HAP-1 (cell line): ENCODE measurements around the gene CCDC107.

Source experiments
- DNase-seq, 2 experiments: peaks; one replicate each; pipeline ENCODE4 v3.0.0-alpha.2; 2016 to 2020; ENCODE audit warnings: low spot score in 2 of 2
- H3K27me3 ChIP-seq: fragments of 250-450 bp; sonication (Bioruptor Pico); 2 replicates; pipeline ENCODE4 v1.5.1; 2020; ENCODE audit warnings: low read depth, mild to moderate bottlenecking, moderate library complexity
- H3K36me3 ChIP-seq: fragments of 250-450 bp; sonication (Bioruptor Pico); replicated peaks from 2 replicates; pipeline ENCODE4 v1.5.1; 2020; ENCODE audit warnings: mild to moderate bottlenecking
- H3K4me1 ChIP-seq: fragments of 250-450 bp; sonication (Bioruptor Pico); 2 replicates; pipeline ENCODE4 v1.5.1; 2020; ENCODE audit warnings: mild to moderate bottlenecking
- H3K4me3 ChIP-seq: fragments of 250-450 bp; sonication (Bioruptor Pico); 2 replicates; pipeline ENCODE4 v1.5.1; 2020; ENCODE audit warnings: mild to moderate bottlenecking, moderate library complexity
- H3K9me3 ChIP-seq: fragments of 250-450 bp; sonication (Bioruptor Pico); 2 replicates; pipeline ENCODE4 v1.5.1; 2020; ENCODE audit warnings: mild to moderate bottlenecking, moderate library complexity
- in situ Hi-C: fragments of 300-500 bp; cut with MboI; formaldehyde crosslinking; loops from 3 replicates; pipeline ENCODE4 v1.14.3; 2020; ENCODE audit warnings: low sequenced_read_pairs, inconsistent platforms, mixed read lengths

The CCDC107 gene

DNA sequence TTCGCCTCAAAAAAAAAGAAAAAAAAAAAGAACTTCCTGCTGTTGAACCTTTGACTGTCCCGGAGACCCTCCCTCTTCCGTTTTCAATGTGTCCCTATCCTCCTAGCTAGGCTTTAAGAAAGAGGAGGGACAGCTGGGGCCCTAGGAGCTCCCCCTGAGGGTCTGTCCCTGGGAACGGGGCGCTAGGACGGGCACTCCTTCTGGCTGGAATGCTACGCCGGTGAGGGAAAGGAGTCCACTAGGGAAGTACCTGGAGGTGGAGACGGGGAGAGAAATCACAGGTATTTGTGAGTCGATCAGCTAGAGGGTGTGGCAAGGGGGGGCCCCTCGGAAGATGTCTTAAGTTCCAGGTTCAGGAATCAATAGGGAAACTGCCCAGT lies 11.9 kb upstream of the CCDC107 start:
- H3K36me3 ChIP-seq, result no peaks in the 10 kb centered on the region
- no peak for DNase-seq
- in situ Hi-C loops, result no loop called here
- no peaks in the 10 kb centered on the region for H3K27me3 ChIP-seq
- peaks cover 9% of the 10 kb centered on the region for H3K4me1 ChIP-seq
- no peaks in the 10 kb centered on the region for H3K9me3 ChIP-seq
- H3K4me3 ChIP-seq, result peak overlapping the region; percentile 57

DNA sequence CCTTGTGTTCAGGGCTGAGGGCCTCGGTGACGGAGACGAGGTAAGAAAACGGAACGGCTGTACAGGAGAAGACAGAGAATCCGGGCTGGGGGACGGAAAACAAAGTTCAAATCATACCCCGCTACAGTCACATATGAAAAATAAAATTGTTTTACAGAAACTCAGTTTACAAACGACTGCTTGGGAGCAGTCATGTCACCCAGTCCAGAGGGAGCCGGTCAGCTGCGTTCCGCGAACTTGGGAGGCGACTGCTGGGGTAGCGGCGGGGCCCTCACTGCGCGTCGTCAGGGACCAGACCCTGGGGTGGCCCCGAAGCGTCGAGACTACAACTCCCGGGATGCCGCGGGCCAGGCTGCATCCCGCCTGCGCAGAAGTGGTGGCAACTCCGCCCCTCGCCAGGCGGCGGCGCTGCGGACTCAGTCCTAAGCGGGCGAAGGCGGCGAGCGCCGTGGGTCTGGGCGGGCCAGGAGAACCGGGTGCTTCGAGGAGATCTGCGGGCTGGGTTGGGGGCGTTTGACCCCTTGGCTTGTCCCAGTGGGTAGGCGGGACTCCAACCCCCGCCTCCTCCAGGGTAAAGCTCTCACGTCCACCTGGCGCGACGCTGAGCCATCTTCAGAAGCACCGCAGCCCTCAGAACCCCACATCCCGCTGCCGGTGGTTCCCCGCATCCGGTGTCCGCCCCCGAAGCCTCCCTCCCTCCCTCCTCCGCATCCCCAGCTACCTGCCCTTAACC lies 11.4 kb upstream of the CCDC107 start:
- Histone ChIP-seq H3K36me3 (no peaks in the 10 kb centered on the region), H3K4me3 (peak overlapping the region; percentile 57), H3K9me3 (no peaks in the 10 kb centered on the region), H3K4me1 (peaks cover 9% of the 10 kb centered on the region), H3K27me3 (no peaks in the 10 kb centered on the region)
- in situ Hi-C loops, result no loop called here
- peak; percentile 89 to 95 for DNase-seq

DNA sequence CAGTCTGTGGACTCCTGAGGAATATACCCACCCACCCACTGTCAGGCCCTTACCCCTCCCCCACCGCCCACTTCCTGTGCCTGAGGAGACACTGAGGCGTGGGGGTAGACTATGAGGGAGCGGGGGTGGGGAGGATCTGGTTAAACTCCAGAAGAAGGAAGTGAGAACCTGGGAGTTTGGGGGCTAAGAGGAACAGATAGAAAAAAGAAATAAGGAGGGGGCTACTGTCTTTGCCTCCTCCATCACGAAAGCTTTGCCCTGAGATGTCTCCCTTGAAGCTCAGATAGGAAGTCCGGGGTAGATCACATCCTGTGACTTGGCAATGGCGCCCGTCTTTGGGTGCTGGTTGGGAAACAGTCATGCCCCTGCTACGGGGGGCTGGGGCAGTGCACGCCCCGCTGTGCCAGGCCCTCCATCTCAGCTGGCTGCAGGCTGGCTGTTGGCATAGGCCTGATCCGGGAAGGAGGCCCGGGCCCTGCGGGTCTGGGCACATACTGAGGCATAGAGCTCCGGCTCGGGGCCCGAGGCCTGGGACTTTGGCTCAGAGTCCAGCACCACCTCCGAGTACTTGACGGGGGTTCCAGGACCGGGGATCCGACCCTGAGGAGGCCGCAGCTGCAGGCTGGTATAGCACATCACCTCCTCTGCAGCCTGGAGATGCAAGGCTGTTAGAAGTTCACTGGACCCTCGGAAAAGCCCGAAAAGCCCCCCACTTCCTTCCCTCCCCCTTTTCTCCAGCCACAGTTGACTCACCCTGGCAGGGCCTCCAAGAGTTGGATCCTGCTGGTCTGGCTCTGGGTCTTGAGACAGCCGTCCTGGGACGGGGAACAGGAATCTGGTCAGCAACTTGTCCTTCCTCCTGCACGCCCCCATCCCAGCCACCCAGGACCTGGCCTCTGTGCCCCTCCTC lies 8.4 kb upstream of the CCDC107 start:
- no peak for DNase-seq
- in situ Hi-C loops, result no loop called here
- no peaks in the 10 kb centered on the region for H3K9me3 ChIP-seq
- no peaks in the 10 kb centered on the region for H3K36me3 ChIP-seq
- H3K27me3 ChIP-seq, result no peaks in the 10 kb centered on the region
- H3K4me3 ChIP-seq, result no peak overlapping the region
- H3K4me1 ChIP-seq, result peaks cover 9% of the 10 kb centered on the region

DNA sequence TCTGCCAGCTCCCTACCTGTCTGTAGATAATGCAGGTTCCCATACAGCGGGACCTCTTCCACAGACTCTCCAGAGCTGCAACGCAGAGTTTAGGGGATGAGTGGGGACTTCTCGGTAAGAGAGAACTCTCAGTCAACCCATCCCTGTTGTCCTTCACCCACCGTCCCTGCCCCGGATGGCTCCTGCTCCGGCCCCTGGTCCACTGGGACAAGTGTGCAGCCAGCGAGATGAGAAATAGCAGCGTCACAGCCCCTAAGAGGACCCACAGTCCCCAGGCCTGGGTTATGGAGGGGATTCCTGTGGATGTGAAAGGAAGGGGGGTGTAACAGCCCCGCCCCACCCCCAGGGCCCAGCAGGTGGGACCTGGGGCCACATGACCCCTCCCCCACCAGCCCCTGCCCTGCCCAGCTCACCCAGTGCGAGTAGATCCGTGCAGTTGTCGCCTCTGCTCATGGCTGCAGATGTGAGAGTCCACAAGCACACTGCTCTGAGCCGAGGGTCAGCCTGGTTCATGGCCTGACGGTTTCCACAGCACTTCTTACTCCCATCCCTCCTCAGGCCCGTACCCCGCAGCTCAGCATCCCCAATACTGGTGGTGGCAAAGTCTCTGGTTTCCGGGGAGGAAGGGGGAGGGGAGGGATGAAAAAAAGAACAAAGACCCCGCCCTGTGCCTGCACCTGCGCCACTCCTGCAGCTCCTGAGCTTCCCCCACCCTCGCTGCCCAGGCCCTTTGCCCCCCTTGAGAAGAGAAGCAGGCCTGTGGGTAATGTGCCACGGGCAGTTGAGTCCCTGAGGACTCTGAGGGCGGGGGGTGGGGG lies 7.5 kb upstream of the CCDC107 start, which contains the start of gene SIT1:
Gene SIT1, minus strand, starts transcription at position 591 of the 818 bp plus-strand sequence. Its CDS starts 78 bp downstream, at position 513.
- Histone ChIP-seq H3K4me1 (peaks cover 7% of the 10 kb centered on the region), H3K36me3 (no peaks in the 10 kb centered on the region), H3K9me3 (no peaks in the 10 kb centered on the region), H3K4me3 (no peak within 1 kb of the TSS), H3K27me3 (no peaks in the 10 kb centered on the region)
- DNase-seq, result no peak
- in situ Hi-C loops, result no loop called here

DNA sequence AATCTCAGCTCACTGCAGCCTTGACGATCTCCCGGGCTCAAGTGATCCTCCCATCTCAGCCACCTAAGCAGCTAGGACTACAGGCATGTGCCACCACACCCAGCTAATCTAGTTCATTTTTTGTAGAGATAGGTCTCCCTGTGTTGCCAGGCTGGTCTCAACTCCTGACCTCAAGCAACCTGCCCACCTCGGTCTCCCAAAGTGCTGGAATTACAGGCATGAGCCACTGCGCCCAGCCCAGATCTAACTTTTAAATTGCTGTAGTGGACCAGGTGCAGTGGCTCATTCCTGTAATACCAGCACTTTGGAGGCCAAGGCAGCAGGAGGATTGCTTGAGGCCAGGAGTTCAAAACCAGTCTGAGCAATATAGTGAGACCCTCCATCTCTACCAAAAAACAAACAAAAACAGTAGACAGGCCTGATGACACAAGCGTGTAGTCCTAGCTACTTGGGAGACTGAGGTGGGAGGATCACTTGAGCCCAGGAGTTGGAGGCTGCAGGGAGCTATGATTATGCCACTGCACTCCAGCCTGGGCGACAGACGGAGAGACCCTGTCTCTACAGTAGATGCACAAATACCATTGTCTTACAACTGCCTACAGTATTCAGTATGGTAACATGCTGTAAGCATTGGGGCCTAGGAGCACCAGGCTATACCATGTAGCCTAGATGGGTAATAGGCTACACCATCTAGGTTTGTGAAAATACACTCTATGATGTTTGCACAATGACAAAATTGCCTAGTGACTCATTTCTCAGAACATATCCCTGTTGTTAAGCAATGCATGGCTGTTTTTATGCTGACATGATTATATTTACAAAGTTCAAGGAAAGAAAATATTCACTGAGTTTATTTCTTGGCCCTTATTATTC lies 5.9 kb upstream of the CCDC107 start:
- H3K27me3 ChIP-seq, result no peaks in the 10 kb centered on the region
- no peaks in the 10 kb centered on the region for H3K9me3 ChIP-seq
- H3K36me3 ChIP-seq, result no peaks in the 10 kb centered on the region
- DNase-seq, result no peak
- H3K4me3 ChIP-seq, result no peak overlapping the region
- peaks cover 5% of the 10 kb centered on the region; the same call in 1 of the 2 replicates for H3K4me1 ChIP-seq
- in situ Hi-C loops, result no loop called here

DNA sequence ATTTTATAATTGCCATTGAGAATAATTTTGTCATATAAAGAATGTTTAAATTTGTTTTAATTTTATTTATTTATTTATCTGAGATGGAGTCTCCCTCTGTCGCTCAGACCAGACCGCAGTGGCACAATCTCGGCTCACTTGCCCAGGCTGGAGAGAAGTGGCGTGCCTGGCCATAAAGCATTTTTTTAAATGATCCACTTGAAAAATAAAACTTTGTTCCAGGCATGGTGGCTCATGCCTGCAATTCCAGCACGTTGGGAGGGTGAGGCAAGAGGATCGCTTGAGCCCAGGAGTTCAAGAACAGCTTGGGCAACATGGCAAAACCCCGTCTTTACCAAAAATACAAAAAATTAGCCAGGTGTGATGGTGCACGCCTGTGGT lies 5.3 kb upstream of the CCDC107 start:
- no peaks in the 10 kb centered on the region for H3K36me3 ChIP-seq
- H3K4me1 ChIP-seq, result peaks cover 7% of the 10 kb centered on the region; the same call in 1 of the 2 replicates
- in situ Hi-C loops, result no loop called here
- H3K4me3 ChIP-seq, result no peak overlapping the region
- DNase-seq, result no peak
- H3K27me3 ChIP-seq, result no peaks in the 10 kb centered on the region
- no peaks in the 10 kb centered on the region for H3K9me3 ChIP-seq

DNA sequence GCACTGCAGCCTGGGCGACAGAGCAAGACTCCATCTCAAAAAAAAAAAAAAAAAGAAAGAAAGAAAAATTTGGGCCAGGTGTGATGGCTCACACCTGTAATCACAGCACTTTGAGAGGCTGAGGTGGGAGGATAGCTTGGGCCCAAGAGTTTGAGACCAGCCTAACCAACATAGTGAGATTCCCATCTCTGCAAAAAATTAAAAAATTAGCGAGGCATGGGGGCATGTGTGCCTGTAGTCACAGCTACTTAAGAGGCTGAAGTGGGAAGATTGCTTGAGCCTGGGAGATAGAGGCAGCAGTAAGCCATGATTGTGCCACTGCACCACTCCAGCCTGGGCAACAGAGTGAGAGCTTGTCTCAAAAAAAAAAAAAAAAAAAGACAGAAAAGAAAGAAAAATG lies 4.5 kb upstream of the CCDC107 start:
- Histone ChIP-seq H3K4me3 (no peak overlapping the region), H3K36me3 (no peaks in the 10 kb centered on the region), H3K9me3 (no peaks in the 10 kb centered on the region), H3K27me3 (no peaks in the 10 kb centered on the region), H3K4me1 (peaks cover 7% of the 10 kb centered on the region)
- in situ Hi-C loops, result no loop called here
- no peak for DNase-seq

DNA sequence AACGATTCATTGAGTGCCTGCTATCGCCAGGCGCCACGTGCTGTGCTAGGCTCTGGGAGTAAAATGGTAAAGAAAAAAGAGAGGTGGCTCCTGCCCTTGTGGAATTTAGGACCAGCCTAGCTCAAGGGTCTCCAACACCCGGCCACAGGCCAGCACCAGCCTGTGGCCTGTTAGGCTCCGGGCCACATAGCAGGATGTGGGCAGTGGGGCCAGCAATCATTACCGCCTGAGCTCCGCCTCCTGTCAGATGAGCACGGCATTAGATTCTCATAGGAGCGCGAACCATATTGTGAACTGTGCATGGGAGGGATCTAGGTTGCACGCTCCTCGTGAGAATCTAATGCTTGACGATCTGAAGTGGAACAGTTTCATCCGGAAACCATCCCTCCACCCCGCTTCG lies 1.7 kb upstream of the CCDC107 start:
- Histone ChIP-seq H3K27me3 (no peaks in the 10 kb centered on the region), H3K36me3 (peaks cover 14% of the 10 kb centered on the region), H3K4me1 (peaks cover 10% of the 10 kb centered on the region), H3K4me3 (no peak overlapping the region), H3K9me3 (no peaks in the 10 kb centered on the region)
- in situ Hi-C loops, result no loop called here
- no peak for DNase-seq

DNA sequence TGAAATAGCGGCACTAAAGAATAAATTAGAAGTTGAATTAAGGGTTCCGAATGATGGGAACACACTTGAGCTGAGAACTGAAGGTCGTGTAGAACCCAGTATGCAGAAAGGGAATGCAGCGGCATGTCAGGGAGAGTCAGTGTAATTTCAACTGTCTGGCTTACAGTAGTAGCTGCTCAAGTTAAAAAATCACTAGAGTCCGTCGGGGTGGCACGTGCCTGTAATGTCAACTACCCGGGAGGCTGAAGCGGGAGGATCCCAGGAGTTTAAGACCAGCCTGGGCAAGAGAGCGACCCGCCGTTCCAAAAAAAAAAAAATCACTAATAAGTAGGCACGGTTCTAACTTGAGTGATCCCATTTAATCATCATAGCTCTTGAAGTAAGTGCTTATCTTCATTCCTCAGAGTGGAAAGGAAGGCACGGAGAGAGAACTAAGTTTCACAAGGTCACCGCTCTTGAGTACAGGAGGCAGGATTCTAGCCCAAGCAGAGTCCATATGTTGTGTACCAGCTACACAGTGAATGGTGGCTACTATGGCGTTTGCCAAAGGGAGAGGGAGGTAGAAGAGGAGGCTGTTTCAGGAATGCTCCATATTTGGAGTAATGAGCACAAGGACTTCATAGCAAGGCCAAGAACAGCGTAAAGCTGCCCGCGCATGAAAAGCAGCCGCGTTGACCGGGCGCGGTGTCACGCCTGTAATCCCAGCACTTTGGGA lies 1.1 kb upstream of the CCDC107 start:
- DNase-seq, result peak in 1 of 2 experiments; percentile 7
- Histone ChIP-seq H3K27me3 (no peaks in the 10 kb centered on the region), H3K4me3 (peak overlapping the region; percentile 28), H3K9me3 (no peaks in the 10 kb centered on the region), H3K4me1 (peaks cover 10% of the 10 kb centered on the region), H3K36me3 (peaks cover 20% of the 10 kb centered on the region)
- in situ Hi-C loops, result no loop called here

DNA sequence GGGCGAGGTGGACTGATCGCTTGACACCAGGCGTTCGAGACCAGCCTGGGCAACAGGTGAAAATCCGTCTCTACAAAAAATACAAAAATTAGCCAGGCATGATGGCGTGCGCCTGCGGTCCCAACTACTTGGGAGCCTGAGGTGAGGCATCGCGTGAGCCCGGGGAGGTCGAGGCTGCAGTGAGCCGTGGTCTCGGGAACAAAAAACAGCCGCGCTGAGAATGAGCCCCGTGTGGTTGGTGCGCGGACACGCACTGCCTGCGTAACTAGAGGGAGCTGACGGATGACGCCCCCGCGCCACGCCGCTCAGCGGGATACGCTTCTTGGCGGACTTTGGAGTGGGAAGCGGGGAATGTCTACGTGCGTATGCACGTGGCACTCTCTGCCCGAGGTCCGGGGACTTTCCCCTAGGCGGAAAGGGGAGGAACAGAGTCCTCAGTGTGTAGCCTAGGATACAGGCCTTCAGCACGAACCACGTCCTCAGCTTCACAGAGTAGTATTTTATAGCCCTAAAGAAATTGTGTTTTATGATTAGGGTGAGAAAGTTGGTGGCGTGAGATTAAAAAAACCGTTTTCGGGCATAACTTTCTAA lies 451 bp upstream of the CCDC107 start, which contains the start of gene RMRP:
Gene RMRP, minus strand, starts transcription at position 474 of the 591 bp plus-strand sequence.
- Histone ChIP-seq H3K36me3 (peaks cover 27% of the 10 kb centered on the region), H3K27me3 (no peaks in the 10 kb centered on the region), H3K4me3 (peak within 1 kb of the TSS; percentile 77), H3K9me3 (no peaks in the 10 kb centered on the region), H3K4me1 (peaks cover 10% of the 10 kb centered on the region)
- in situ Hi-C loops, result no loop called here
- DNase-seq, result peak; percentile 98 to 99

DNA sequence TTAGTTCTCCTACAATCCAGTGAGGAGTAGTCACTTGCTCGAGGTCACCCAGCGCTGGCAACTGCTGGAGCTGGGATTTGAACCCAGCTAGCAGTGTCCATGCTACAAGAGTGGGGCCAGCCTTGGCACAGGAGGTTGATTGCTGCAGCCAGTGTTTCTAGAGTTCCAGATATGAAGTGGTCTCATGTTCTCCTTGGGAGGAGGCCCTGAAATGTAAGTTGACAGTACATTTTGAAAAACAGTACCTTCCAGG lies 802 bp downstream of the CCDC107 start:
- Histone ChIP-seq H3K9me3 (no peaks in the 10 kb centered on the region), H3K27me3 (no peaks in the 10 kb centered on the region), H3K4me1 (peaks cover 17% of the 10 kb centered on the region), H3K4me3 (peak overlapping the region; percentile 77), H3K36me3 (peaks cover 39% of the 10 kb centered on the region)
- DNase-seq, result peak in 1 of 2 experiments; percentile 38
- in situ Hi-C loops, result no loop called here

DNA sequence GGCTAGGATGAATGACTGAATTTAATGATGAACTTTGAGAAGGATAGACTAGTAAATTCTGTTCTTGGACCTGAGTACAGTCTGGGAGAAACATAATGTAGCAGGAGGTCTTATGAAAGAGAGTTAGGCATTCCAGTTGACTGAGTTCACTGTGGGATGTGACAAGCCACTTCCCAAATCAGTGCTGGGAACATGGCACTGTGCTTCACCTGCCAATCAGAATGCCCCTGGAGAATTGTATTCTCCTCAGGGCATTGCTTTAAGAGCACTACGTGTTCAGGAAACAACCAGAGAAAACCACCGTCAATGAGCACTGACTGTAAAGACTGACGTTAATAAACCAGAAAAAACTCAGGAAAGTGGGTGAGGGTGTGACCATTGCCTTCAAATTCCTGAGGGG lies 1.2 kb downstream of the CCDC107 start:
- no peak for DNase-seq
- Histone ChIP-seq H3K4me3 (peak overlapping the region; percentile 77), H3K36me3 (peaks cover 40% of the 10 kb centered on the region), H3K4me1 (peaks cover 20% of the 10 kb centered on the region), H3K27me3 (no peaks in the 10 kb centered on the region), H3K9me3 (no peaks in the 10 kb centered on the region)
- in situ Hi-C loops, result no loop called here
